Mesendoderm (in vitro differentiated cells): Measurements from ENCODE around the gene GOT1.

Experiments used
- DNase-seq: peaks from one replicate; pipeline ENCODE4 v3.0.0; 2013
- H2AK5ac ChIP-seq: 2 replicates; pipeline ENCODE4 v1.6.1; 2013; ENCODE audit warnings: low read length, inconsistent platforms
- H2BK120ac ChIP-seq: 2 replicates; pipeline ENCODE4 v1.6.1; 2013; ENCODE audit warnings: low read depth, mild to moderate bottlenecking, low read length, moderate library complexity, mixed read lengths
- H2BK15ac ChIP-seq: replicated peaks from 2 replicates; pipeline ENCODE4 v1.6.1; 2013; ENCODE audit warnings: low read depth, mild to moderate bottlenecking, moderate library complexity
- H2BK5ac ChIP-seq: 2 replicates; pipeline ENCODE4 v1.6.1; 2013; ENCODE audit warnings: low read length, inconsistent platforms
- H3K18ac ChIP-seq: 2 replicates; pipeline ENCODE4 v1.6.1; 2013; ENCODE audit warnings: mild to moderate bottlenecking, low read length, mixed read lengths
- H3K23ac ChIP-seq: one replicate; pipeline ENCODE4 v1.6.1; 2013; ENCODE audit warnings: low read length
- H3K27ac ChIP-seq: 2 replicates; pipeline ENCODE4 v1.5.1; 2013; ENCODE audit warnings: low read depth, mild to moderate bottlenecking, inconsistent platforms, low read length, moderate library complexity
- H3K27me3 ChIP-seq: 2 replicates; pipeline ENCODE4 v1.6.1; 2013; ENCODE audit warnings: low read length, control low read depth, mild to moderate bottlenecking, inconsistent platforms; ENCODE audit not compliant: insufficient read depth, poor library complexity
- H3K36me3 ChIP-seq: 2 replicates; pipeline ENCODE4 v1.6.1; 2013; ENCODE audit warnings: low read length, inconsistent platforms; ENCODE audit not compliant: control insufficient read depth, insufficient read depth
- H3K4ac ChIP-seq: one replicate; pipeline ENCODE4 v1.6.1; 2013; ENCODE audit warnings: low read depth, mild to moderate bottlenecking, low read length, moderate library complexity
- H3K4me1 ChIP-seq: 2 replicates; pipeline ENCODE4 v1.6.1; 2013; ENCODE audit warnings: low read depth, low read length, inconsistent platforms; ENCODE audit not compliant: control insufficient read depth
- H3K4me2 ChIP-seq: 2 replicates; pipeline ENCODE4 v1.6.1; 2013; ENCODE audit warnings: low read length
- H3K4me3 ChIP-seq: 2 replicates; pipeline ENCODE4 v1.5.1; 2013; ENCODE audit warnings: mild to moderate bottlenecking, low read length
- H3K56ac ChIP-seq: one replicate; pipeline ENCODE4 v1.6.1; 2013; ENCODE audit warnings: low read length
- H3K79me1 ChIP-seq: 2 replicates; pipeline ENCODE4 v1.6.1; 2013; ENCODE audit warnings: low read length, inconsistent platforms
- H3K79me2 ChIP-seq: 2 replicates; pipeline ENCODE4 v1.6.1; 2013; ENCODE audit warnings: mild to moderate bottlenecking, low read length; ENCODE audit not compliant: control insufficient read depth, insufficient read depth
- H3K9ac ChIP-seq: 2 replicates; pipeline ENCODE4 v1.6.1; 2013; ENCODE audit warnings: low read length, inconsistent platforms
- H4K5ac ChIP-seq: one replicate; pipeline ENCODE4 v1.6.1; 2013; ENCODE audit warnings: low read length
- H4K8ac ChIP-seq: one replicate; pipeline ENCODE4 v1.6.1; 2013; ENCODE audit warnings: low read depth, mild to moderate bottlenecking, control low read depth, low read length, moderate library complexity
- WGBS: extraction: QIAGEN DNeasy Blood & Tissue Kit; methylation state at CpG from one replicate; pipeline ENCODE4 v1.1.7; 2013; ENCODE audit warnings: low lambda C conversion rate, missing lambda C conversion rate; ENCODE audit not compliant: insufficient coverage; ENCODE audit errors: extremely low coverage; 5-methylcytosine and 5-hydroxymethylcytosine counted together

The GOT1 gene

DNA sequence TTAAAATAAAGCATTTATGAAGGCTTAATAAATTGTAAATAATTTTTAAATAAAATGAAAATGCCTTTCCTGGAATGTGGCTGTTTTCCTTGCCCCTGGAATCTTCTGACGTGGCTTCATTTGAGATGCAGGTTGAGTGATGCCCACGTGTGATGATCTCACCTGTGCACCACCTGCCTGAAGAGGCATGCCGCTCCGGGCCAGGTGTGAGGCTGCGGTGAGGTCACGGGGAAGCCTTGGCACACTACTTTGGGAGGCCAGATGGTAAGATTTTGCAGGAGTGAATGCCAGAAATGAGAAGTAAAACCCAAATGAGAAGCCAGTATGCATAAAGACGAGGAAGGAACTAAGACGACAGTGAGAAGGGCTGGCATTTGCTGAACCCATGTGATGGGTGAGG, 36.2 kb downstream of the GOT1 start:
- WGBS, result no CpG with 5 or more reads among the region's 8 CpGs
- Histone ChIP-seq H3K4me1 (peaks cover 27% of the 10 kb centered on the region), H4K8ac (no peak overlapping the region)

DNA sequence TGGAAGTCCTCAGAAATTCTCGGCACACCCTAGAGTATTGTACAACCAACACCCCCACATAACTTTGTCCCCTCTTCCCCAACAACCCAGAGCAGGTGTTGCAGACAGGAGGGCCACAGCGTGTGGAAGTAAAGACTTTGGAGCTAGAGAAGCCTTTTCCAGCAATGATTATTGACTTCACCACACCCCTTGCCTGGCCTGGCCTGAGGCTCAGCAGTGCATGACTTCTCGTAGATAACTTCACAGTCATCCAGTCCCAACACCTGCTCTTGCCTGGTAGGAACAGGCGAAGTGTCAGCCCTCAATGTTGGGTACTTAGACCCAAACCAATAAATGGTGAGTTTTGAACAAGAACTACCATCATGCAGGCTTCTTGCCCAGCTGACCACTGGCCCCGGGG, 36.7 kb downstream of the GOT1 start:
- Histone ChIP-seq H2BK15ac (no peak overlapping the region), H3K18ac (no peak overlapping the region), H3K79me1 (no peaks in the 10 kb centered on the region), H4K8ac (no peak overlapping the region), H3K23ac (no peak overlapping the region), H3K4ac (no peak overlapping the region), H3K4me3 (no peak overlapping the region), H3K79me2 (no peaks in the 10 kb centered on the region), H3K56ac (no peak overlapping the region), H2BK120ac (no peak overlapping the region), H3K27ac (peak overlapping the region; percentile 38), H3K4me1 (peaks cover 27% of the 10 kb centered on the region), H3K4me2 (no peak overlapping the region), H2AK5ac (no peak overlapping the region), H3K36me3 (peaks cover 3% of the 10 kb centered on the region), H3K27me3 (no peaks in the 10 kb centered on the region), H3K9ac (no peak overlapping the region), H2BK5ac (no peak overlapping the region), H4K5ac (no peak overlapping the region)
- WGBS, result no CpG with 5 or more reads among the region's 5 CpGs
- DNase-seq, result peak; percentile 38

More for the DNA sequence above, 36.2 kb downstream of the GOT1 start:
- H2BK5ac ChIP-seq, result no peak overlapping the region
- H3K23ac ChIP-seq, result no peak overlapping the region
- no peak overlapping the region for H3K4me3 ChIP-seq
- H2BK15ac ChIP-seq, result no peak overlapping the region
- H2AK5ac ChIP-seq, result no peak overlapping the region
- H3K9ac ChIP-seq, result no peak overlapping the region
- H3K27ac ChIP-seq, result no peak overlapping the region
- no peak overlapping the region for H3K4me2 ChIP-seq
- H3K79me1 ChIP-seq, result no peaks in the 10 kb centered on the region
- no peak overlapping the region for H3K4ac ChIP-seq
- H2BK120ac ChIP-seq, result no peak overlapping the region
- H3K79me2 ChIP-seq, result no peaks in the 10 kb centered on the region
- DNase-seq, result peak; percentile 7
- no peaks in the 10 kb centered on the region for H3K27me3 ChIP-seq
- no peak overlapping the region for H3K18ac ChIP-seq
- no peak overlapping the region for H4K5ac ChIP-seq
- H3K56ac ChIP-seq, result no peak overlapping the region
- H3K36me3 ChIP-seq, result peaks cover 3% of the 10 kb centered on the region

DNA sequence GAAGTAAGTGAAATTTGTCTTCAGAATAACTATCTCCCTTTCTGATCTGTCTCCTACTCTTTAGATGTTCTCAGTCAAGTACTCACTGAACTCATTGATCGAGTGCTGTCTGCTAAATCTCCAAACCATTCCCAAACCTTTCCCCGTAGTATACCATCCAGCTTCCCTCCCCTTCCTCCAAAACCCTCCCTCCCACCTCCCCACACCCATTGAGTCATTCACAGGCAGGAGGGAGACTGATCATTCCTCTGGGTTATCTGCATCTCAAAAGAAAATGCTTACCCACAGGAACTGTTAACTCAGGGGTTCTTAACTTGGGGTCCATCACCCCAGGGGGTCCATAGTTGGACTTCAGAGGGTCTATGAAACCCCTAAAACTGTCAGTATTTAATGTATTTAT, 37.4 kb downstream of the GOT1 start:
- no peak overlapping the region for H4K8ac ChIP-seq
- no peak overlapping the region for H2BK120ac ChIP-seq
- H2BK5ac ChIP-seq, result no peak overlapping the region
- H3K79me2 ChIP-seq, result no peaks in the 10 kb centered on the region
- peaks cover 3% of the 10 kb centered on the region for H3K36me3 ChIP-seq
- H2BK15ac ChIP-seq, result no peak overlapping the region
- H3K56ac ChIP-seq, result no peak overlapping the region
- no peak overlapping the region for H3K23ac ChIP-seq
- H3K4me3 ChIP-seq, result no peak overlapping the region
- no peak overlapping the region for H3K4ac ChIP-seq
- peaks cover 27% of the 10 kb centered on the region for H3K4me1 ChIP-seq
- H4K5ac ChIP-seq, result no peak overlapping the region
- no peak overlapping the region for H2AK5ac ChIP-seq
- H3K27me3 ChIP-seq, result no peaks in the 10 kb centered on the region
- H3K27ac ChIP-seq, result no peak overlapping the region
- no peaks in the 10 kb centered on the region for H3K79me1 ChIP-seq
- no peak overlapping the region for H3K4me2 ChIP-seq
- H3K18ac ChIP-seq, result peak overlapping the region; percentile 66
- no CpG with 5 or more reads among the region's 2 CpGs for WGBS
- DNase-seq, result peak; percentile 80
- H3K9ac ChIP-seq, result no peak overlapping the region

DNA sequence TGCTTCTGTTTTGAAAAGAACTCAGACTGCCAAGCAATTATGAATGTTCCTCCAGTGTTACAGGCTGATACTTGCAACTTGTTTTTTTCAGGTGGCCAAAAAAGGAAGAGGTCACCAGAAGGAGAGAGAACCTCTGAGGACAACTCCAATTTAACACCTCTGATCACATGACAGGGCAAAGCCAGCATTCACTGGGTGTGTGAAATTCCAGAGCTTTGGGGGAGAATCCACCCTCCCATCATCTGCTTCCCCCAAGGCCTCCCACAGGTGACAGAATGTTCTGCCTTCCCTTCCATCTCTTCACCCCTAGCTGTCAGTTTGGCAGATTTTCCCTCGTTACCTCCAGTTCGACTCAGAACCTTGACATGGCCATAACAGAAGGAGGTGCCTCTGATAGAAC, 39.1 kb downstream of the GOT1 start:
- Histone ChIP-seq H3K4me1 (peaks cover 25% of the 10 kb centered on the region), H2BK5ac (no peak overlapping the region), H3K79me1 (no peaks in the 10 kb centered on the region), H3K56ac (no peak overlapping the region), H3K18ac (peak overlapping the region; percentile 54), H2AK5ac (no peak overlapping the region), H3K4me3 (no peak overlapping the region), H2BK15ac (no peak overlapping the region), H3K23ac (no peak overlapping the region), H3K9ac (no peak overlapping the region), H3K36me3 (no peaks in the 10 kb centered on the region), H3K4ac (peak overlapping the region; percentile 5), H4K5ac (no peak overlapping the region), H3K79me2 (no peaks in the 10 kb centered on the region), H2BK120ac (no peak overlapping the region), H3K27ac (peak overlapping the region; percentile 71), H3K27me3 (no peaks in the 10 kb centered on the region), H4K8ac (no peak overlapping the region), H3K4me2 (no peak overlapping the region)
- DNase-seq, result peak; percentile 89
- no CpG with 5 or more reads among the region's 2 CpGs for WGBS

DNA sequence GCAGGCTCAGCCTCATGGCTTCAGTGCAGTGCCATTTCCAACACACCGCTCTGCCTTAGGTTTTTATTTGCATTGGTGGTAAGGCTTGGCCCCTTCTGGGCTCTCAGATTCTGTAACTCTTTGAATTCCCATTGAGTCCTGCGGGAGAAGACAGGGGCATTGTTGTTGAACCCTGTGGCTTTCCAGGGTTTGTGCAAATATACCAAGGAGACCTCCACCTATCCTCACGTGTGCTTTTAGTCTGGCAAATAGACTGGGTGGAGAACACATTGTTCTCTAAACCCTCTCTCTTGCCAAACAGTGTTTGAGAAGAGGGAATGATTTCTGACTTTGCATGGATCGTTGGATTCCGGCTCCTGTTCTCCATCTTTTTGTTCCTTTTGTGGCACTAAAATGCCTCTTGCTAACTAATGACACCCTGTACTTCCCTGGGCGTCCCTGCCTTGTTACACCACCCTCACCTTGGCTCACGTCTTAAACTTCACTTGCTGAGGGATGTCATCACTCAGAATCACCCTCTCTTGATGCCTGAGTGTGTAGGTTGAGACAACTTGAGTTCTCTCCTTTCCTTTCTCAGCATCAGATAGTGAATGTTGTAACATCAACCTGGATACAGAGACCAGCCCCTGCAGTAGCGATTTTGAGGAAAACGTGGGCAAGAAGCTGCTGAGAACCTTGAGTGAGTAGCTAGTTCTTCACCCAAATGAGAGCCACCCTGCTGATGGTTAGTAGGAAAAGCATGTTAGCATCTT, 40.5 kb downstream of the GOT1 start:
- no peak for DNase-seq
- no peak overlapping the region for H3K4me2 ChIP-seq
- no peak overlapping the region for H4K5ac ChIP-seq
- WGBS, result no CpG with 5 or more reads among the region's 9 CpGs
- no peaks in the 10 kb centered on the region for H3K27me3 ChIP-seq
- no peak overlapping the region for H3K4me3 ChIP-seq
- H4K8ac ChIP-seq, result no peak overlapping the region
- H3K79me2 ChIP-seq, result no peaks in the 10 kb centered on the region
- peaks cover 27% of the 10 kb centered on the region for H3K4me1 ChIP-seq
- H3K56ac ChIP-seq, result no peak overlapping the region
- H3K79me1 ChIP-seq, result no peaks in the 10 kb centered on the region
- no peak overlapping the region for H3K4ac ChIP-seq
- no peak overlapping the region for H2BK15ac ChIP-seq
- no peak overlapping the region for H2AK5ac ChIP-seq
- no peak overlapping the region for H2BK120ac ChIP-seq
- no peak overlapping the region for H3K27ac ChIP-seq
- no peak overlapping the region for H3K23ac ChIP-seq
- H3K18ac ChIP-seq, result no peak overlapping the region
- no peak overlapping the region for H2BK5ac ChIP-seq
- no peak overlapping the region for H3K9ac ChIP-seq
- no peaks in the 10 kb centered on the region for H3K36me3 ChIP-seq

DNA sequence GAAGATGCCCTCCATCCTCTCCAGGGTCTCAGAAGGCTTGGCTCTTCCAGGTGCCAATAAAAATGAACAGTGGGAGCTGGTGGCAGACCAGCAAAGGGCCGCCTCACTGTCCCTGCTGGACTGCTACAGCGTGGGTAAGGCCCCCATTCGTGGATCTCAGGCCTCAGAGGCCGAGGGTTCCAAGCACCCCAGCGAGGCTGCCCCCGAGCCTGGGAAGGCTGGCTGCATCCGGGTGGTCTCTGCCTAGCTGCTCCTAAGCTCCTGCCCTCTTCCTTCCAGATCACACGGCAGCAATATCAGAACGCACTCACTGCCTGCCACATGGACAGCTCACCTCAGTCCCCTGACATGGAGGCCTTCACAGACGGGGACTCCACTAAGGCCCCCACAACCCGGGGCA, 42.9 kb downstream of the GOT1 start:
- Histone ChIP-seq H3K23ac (no peak overlapping the region), H2BK5ac (no peak overlapping the region), H4K5ac (no peak overlapping the region), H3K4me3 (no peak overlapping the region), H3K4me1 (peaks cover 20% of the 10 kb centered on the region), H3K4ac (no peak overlapping the region), H3K4me2 (no peak overlapping the region), H3K27me3 (no peaks in the 10 kb centered on the region), H2BK15ac (no peak overlapping the region), H3K79me2 (no peaks in the 10 kb centered on the region), H3K79me1 (no peaks in the 10 kb centered on the region), H2BK120ac (no peak overlapping the region), H3K56ac (no peak overlapping the region), H3K18ac (no peak overlapping the region), H2AK5ac (no peak overlapping the region), H3K36me3 (no peaks in the 10 kb centered on the region), H3K27ac (no peak overlapping the region), H4K8ac (no peak overlapping the region), H3K9ac (no peak overlapping the region)
- WGBS, result no CpG with 5 or more reads among the region's 11 CpGs
- no peak for DNase-seq
